MM.1S (cell line): ENCODE results near the gene HAPLN2.

Experiments
- DNase-seq: peaks from one replicate; pipeline ENCODE4 v3.0.0-alpha.2; 2015
- H2AFZ ChIP-seq: fragments of 300-600 bp; sonication (generic); 2 replicates; pipeline ENCODE4 v1.6.0; 2016; ENCODE audit warnings: antibody characterized with exemption, low read length
- H3F3A ChIP-seq: fragments of 300-600 bp; sonication (generic); 2 replicates; pipeline ENCODE4 v1.6.1; 2016; ENCODE audit warnings: mild to moderate bottlenecking, antibody characterized with exemption, low read length, moderate library complexity, mixed read lengths; ENCODE audit not compliant: insufficient read depth
- H3K27ac ChIP-seq: fragments of 300-600 bp; sonication (generic); 2 replicates; pipeline ENCODE4 v1.5.1; 2016; ENCODE audit warnings: mild to moderate bottlenecking, low read length
- H3K27me3 ChIP-seq: fragments of 300-600 bp; sonication (generic); replicated peaks from 2 replicates; pipeline ENCODE4 v1.6.0; 2016; ENCODE audit warnings: low read length; ENCODE audit not compliant: insufficient read depth
- H3K36me3 ChIP-seq: fragments of 300-600 bp; sonication (generic); replicated peaks from 2 replicates; pipeline ENCODE4 v1.6.1; 2016; ENCODE audit warnings: mild to moderate bottlenecking, low read length, mixed read lengths; ENCODE audit not compliant: insufficient read depth
- H3K4me1 ChIP-seq: fragments of 300-600 bp; sonication (generic); 2 replicates; pipeline ENCODE4 v1.6.1; 2016; ENCODE audit warnings: low read length, mixed read lengths
- H3K4me2 ChIP-seq: fragments of 300-600 bp; sonication (generic); 2 replicates; pipeline ENCODE4 v1.6.0; 2016; ENCODE audit warnings: low read depth, low read length
- H3K4me3 ChIP-seq: fragments of 300-600 bp; sonication (generic); 2 replicates; pipeline ENCODE4 v1.5.1; 2016; ENCODE audit warnings: low read length, mixed read lengths
- H3K79me2 ChIP-seq: fragments of 300-600 bp; sonication (generic); 2 replicates; pipeline ENCODE4 v1.6.1; 2016; ENCODE audit warnings: mixed run types, low read length, mixed read lengths
- H3K9ac ChIP-seq: fragments of 300-600 bp; sonication (generic); 2 replicates; pipeline ENCODE4 v1.6.1; 2016; ENCODE audit warnings: low read length, mixed read lengths
- H3K9me2 ChIP-seq: fragments of 300-600 bp; sonication (generic); replicated peaks from 2 replicates; pipeline ENCODE4 v1.6.1; 2016; ENCODE audit warnings: mild to moderate bottlenecking, low read length, mixed read lengths; ENCODE audit not compliant: insufficient read depth
- H3K9me3 ChIP-seq: fragments of 300-600 bp; sonication (generic); replicated peaks from 2 replicates; pipeline ENCODE4 v1.6.1; 2016; ENCODE audit warnings: mild to moderate bottlenecking, low read length, mixed read lengths; ENCODE audit not compliant: insufficient read depth
- H4K20me1 ChIP-seq: fragments of 300-600 bp; sonication (generic); 2 replicates; pipeline ENCODE4 v1.6.1; 2016; ENCODE audit warnings: mild to moderate bottlenecking, low read length, moderate library complexity, mixed read lengths; ENCODE audit not compliant: insufficient read depth
- CTCF ChIP-seq: fragments of 300-600 bp; sonication (generic); IDR thresholded peaks from 2 replicates; pipeline ENCODE4 v1.5.1; 2016; ENCODE audit warnings: antibody characterized with exemption, low read length, mixed read lengths
- EZH2 ChIP-seq: fragments of 300-600 bp; sonication (generic); optimal IDR thresholded peaks from 2 replicates; pipeline ENCODE3; 2017; ENCODE audit warnings: low read depth, mild to moderate bottlenecking, antibody characterized with exemption, low read length, mixed read lengths
- EZH2phosphoT487 ChIP-seq: fragments of 300-600 bp; sonication (generic); IDR thresholded peaks from 2 replicates; pipeline ENCODE4 v1.6.1; 2018; ENCODE audit warnings: antibody characterized with exemption, low read length

The HAPLN2 gene

GRCh38 chr1:156612666-156613065 lies 6.5 kb upstream of the HAPLN2 start:
- no peak for TF ChIP-seq CTCF
- TF ChIP-seq EZH2phosphoT487: no peak
- Histone ChIP-seq H3F3A (0 out of 2 replicates have a peak, but pooled peaks cover 4% of the 10 kb centered on the region), H3K27me3 (peaks cover 64% of the 10 kb centered on the region), H3K4me3 (no peak overlapping the region), H4K20me1 (no peaks in the 10 kb centered on the region), H3K79me2 (no peaks in the 10 kb centered on the region), H3K9ac (no peak overlapping the region), H2AFZ (no peak overlapping the region), H3K4me1 (0 out of 2 replicates have a peak, but pooled peaks cover 5% of the 10 kb centered on the region), H3K4me2 (no peak overlapping the region), H3K36me3 (no peaks in the 10 kb centered on the region), H3K9me3 (no peaks in the 10 kb centered on the region), H3K27ac (no peak overlapping the region), H3K9me2 (no peaks in the 10 kb centered on the region)
- no peak for DNase-seq

GRCh38 chr1:156615946-156616345 lies 3.3 kb upstream of the HAPLN2 start:
- Histone ChIP-seq H2AFZ (no peak overlapping the region), H3K4me3 (no peak overlapping the region), H3K9me2 (no peaks in the 10 kb centered on the region), H3K36me3 (no peaks in the 10 kb centered on the region), H3K79me2 (no peaks in the 10 kb centered on the region), H3K4me2 (no peak overlapping the region), H3K27ac (no peak overlapping the region), H4K20me1 (no peaks in the 10 kb centered on the region), H3K9ac (no peak overlapping the region), H3K4me1 (no peaks in the 10 kb centered on the region), H3F3A (no peaks in the 10 kb centered on the region), H3K27me3 (peaks cover 87% of the 10 kb centered on the region), H3K9me3 (no peaks in the 10 kb centered on the region)
- TF ChIP-seq CTCF (no peak), EZH2 (no peak)
- DNase-seq: no peak

- Histone ChIP-seq H3K4me1 (no peaks in the 10 kb centered on the region), H3K27me3 (peaks cover 89% of the 10 kb centered on the region), H3K4me2 (no peak overlapping the region)
These were observed 2.8 kb upstream of the HAPLN2 start for GRCh38 chr1:156616463-156616862.

More at GRCh38 chr1:156616463-156616862, 2.8 kb upstream of the HAPLN2 start:
- DNase-seq: no peak
- Histone ChIP-seq H3K9me3 (no peaks in the 10 kb centered on the region), H4K20me1 (no peaks in the 10 kb centered on the region), H3K9ac (no peak overlapping the region), H3K4me3 (no peak overlapping the region), H3K9me2 (no peaks in the 10 kb centered on the region), H3K27ac (no peak overlapping the region), H3F3A (no peaks in the 10 kb centered on the region), H3K79me2 (no peaks in the 10 kb centered on the region), H2AFZ (no peak overlapping the region), H3K36me3 (no peaks in the 10 kb centered on the region)
- TF ChIP-seq CTCF (no peak), EZH2phosphoT487 (no peak), EZH2 (no peak)
